ENCODE data around the gene RTL9.
"Not testable (repeated sequence)": the region's sequence is repeated elsewhere in the genome, so short reads cannot be mapped to it uniquely, and the experiment has no call there.

The RTL9 gene

DNA sequence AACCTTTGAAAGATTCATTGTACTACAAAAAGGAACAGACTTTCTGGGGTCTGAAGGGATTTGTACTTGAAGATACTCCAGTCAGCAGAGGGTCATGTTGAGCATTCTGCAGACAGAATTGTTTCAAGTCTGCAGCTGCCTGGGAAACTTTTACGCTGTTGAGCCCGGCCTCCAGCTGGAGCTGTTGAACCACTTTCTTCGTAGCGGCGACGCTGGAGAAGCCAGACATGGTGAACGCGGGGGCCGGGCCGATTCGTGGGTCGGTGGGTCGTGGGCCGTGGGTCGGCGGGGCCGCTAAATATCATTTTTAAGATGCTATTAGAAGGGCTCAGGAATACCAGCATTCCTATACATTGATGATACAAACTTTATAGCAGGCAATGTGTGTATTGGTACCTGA lies 12.0 kb upstream of the RTL9 start:
- no peak for DNase-seq

DNA sequence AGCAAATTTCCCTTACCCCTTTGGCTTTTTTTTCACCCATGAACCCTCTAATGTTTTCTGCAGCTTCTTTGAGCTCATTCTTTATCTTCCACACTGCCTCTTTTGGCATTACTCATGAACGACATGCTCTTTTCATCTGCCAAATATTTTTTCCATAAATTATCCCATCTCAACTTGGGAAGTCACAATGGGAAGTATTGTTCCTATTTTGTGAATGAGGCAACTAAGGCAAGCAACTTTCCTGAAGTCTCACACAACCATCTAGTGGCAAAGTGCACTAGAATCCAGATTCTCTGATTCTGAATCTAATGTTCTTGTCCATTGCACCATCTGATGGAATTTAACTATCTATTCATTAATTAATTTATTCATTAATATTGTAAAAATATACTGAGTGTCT lies 625 bp downstream of the RTL9 start:
- DNase-seq = no peak

DNA sequence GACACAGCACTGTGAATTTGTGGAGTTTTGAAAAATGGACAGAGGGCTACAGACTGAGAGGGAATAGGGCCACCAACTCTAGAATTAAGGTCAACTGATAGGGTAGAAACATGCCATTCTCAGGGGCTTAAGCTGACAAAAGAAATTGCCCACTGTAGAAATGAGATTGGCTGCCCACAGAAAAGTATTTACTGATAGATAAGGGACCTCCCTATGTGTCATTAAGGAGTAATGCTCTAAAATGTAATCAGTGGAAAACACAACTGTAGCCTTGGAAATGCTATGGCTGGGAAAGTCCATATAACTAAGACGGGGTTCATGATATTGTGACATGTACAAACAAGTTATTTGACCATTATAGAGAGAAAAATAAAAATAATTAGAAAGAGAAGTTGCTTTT lies 4.6 kb downstream of the RTL9 start:
- no peak for DNase-seq

DNA sequence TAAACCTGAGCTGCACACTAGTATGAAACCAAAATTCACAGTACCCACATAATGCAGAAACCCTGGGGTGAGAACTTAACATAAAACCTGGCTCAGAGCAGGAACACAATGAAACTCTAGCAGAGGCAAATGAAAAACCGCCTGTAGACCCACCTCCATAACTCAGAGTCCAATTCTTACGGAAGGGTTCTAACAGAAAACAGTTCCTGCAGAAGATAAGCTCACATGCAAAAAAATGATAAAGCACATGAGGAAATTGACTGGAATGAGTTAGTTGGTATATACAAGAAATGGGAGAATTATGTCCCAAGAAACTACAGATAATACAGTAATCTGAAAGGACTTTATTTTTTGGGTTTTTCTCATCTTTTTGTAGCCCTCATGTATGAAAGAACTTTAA lies 14.7 kb downstream of the RTL9 start:
- DNase-seq = no peak

DNA sequence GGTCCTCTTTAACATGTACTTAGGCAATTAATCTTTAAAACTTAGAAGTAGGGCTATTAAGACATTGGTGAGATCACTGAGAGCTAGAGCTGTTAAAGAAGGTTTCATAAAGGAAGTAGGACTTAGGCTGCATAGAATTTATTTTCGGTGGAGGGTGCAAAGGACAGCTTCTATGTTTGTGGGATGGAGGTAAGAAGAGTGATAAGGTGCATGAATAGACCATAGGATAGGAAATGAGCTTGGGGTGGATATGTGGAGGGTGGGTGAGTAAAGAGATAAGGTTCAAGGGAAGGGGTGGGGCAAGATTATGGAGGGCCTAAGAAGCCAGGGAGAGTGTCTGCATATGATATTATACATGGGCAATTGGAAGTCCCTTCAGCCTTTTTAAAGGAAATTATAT lies 15.9 kb downstream of the RTL9 start:
- DNase-seq = no peak

DNA sequence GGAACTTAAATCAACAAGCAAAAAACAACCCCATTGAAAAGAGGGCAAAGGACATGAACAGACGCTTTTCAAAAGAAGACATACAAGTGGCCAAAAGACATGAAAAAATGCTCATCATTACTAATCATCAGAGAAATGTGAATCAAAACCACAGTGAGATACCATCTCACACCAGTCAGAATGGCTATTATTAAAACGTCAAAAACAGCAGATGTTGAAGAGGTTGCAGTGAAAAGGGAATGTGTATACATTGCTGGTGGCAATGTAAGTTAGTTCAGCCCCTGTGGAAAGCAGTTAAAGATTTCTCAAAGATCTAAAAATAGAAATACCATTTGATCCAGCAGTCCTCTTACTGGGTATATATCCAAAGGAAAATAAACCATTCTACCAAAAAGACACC lies 22.6 kb downstream of the RTL9 start:
- DNase-seq = no peak

DNA sequence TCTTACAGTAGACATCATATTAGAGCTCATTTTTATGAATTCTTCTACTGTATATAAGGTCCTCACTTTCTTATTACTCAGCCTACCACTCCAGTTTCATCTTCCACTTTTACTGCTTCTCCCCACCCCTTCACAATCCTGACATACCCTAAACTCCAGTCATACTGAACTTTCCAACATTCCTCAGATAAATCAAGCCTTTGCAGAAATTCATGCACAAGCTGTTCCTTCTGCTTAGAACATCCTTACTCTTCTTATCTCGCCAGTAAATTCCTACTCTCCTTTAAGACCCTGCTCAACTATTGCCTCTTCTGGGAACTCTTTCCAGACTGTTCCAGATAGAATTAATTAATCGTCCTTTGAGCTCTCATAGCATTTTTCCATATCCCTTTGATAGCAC lies 24.8 kb downstream of the RTL9 start:
- no peak for DNase-seq

DNA sequence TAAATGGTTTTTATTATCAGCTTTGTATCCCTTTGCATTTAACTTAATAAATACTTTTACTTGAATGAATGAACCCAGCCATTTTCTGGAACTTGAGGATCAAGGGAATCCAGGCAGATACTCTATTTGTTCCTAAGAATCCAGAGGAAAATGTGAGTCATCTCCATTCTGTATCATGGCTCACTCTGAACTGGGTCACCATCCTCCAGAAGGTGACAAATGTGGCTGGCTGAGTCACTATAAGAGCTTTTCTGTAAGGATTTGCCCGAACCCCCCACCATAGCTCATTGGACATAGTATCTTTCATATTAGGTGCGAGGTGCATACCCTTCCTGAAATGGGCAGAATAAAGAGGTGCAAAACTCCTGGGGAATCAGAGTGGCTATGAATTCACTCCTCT lies 25.8 kb downstream of the RTL9 start:
- DNase-seq = no peak

DNA sequence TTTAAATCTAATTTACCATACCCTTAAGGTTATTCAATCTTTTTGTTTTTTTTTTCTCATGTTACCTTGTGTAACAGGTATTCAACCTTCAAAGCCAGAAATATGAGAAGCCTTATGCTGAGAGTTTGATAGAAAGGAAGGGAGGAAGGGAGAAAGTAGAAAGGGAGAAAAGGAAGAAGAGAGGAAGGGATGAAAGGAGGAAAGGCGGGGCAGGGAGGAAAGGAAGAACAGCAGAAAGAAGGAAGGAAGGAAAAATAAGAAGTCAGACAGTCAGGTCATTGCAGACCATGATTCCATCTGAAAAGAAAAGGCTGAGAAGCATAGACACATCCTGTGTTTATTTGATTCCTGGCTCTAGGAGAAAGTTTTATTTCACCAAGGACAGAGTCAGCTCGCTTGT lies 30.9 kb downstream of the RTL9 start:
- no peak for DNase-seq

DNA sequence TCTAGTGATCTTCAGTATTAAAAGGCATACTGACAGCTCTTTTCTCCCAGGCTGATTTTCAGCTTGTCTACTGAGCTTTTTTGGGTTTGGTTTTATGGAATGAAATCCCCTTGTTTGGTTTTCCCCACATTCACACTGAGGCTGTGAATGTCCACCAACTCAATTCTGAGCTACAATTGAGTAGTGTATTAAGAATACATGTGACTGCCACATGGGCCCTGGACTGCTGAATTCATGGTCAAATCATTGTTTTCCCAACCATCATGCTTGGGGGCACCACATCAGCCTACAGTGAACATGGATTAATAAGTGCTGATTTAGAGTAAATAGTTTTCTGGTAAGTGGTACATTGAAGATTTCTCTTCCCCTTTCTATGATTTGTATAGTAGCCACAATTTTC lies 32.4 kb downstream of the RTL9 start:
- DNase-seq = no peak

DNA sequence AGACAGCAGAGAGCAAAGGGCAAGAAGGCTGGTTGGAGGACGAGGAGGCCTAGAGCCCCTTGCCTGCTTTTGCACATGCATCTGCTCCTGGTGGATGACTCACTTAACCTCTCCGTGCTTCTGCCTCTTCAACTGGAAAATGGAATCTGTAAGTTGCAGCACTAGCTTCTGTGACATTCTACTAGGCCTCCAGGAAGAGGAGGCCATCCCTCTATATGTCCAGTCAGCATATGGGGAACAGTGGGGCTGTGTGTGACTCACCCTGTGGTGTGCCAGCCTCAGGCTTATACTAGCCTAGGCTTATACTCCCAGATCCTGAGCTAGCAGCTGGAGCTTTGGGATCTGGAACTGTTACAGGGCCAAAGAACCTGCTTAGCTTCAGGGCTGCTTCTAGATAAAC lies 36.0 kb downstream of the RTL9 start:
- no peak for DNase-seq

DNA sequence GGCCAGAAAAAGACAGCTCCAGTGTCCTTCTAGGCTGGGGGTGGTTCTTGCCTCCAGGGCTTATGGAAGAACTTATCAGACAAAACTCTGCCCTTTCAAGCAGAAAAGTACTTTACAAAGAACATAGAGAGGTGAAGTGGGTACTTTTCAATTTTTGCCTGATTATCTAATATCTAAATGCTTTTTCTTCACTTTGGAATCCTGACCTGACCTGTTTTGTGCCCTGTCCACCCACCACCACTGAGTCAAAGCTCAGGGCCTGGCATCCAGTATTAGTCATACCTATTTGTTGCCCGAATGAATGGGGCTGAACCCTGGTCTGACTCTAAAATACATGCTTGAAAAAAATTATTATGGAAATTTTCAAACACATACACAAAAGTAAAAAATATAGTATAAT lies 37.2 kb downstream of the RTL9 start:
- no peak for DNase-seq

DNA sequence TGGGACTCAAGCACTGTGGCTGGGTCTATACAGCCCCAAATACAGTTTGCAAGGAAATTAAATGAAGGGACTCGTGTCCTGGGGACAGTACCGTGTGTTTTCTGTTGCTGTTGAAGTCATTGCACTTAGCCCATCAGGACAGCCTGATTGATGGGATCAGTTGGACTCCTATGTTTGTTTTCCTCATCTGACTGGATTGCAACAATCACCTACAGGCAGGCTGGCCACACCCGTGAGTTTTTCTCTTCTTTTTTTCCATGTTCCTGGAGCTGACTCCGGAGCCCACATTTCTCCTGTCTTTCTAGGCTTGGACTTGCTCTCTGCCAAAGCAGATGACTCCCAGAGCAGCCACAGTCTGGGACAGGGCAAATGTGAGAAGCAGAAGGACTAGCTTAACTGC lies 38.1 kb downstream of the RTL9 start:
- no peak for DNase-seq

DNA sequence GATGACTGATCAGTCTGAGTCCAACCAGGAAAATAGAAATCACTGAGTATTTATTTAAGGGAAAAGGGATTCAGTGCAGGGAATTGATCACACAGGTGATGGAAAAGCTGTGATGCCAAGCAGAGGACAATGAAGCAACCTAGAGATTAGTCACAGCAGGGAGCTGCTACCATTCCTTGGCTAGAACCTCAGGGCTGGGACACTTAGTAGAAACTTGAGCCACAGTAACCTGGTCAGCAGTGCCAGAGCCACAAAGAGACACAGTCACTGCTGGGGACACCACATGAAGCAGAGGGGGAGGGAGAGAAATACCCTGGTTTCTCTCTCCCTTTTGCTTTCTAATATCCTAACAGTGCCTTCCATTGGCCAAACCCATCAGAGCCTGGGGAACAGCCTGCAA lies 38.7 kb downstream of the RTL9 start:
- no peak for DNase-seq

DNA sequence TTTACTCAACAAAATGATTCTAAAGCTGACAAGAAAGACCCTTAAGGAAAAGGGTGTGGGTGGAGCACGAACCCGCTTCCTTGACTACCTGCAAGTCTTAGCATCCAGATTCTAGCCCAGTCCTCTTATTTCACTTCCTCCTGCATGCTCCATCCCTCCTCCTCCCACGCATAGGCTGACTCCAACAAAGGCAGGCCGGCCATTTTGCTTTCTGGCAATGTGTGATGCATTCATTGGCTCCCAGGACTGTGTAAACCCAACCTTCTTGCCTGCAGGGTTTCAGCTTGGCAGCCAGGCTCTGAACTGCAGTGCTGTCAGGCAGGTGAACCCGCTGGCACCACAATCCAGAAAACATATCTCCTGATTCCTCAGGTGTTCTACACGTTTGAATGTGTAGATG lies 39.3 kb downstream of the RTL9 start:
- no peak for DNase-seq

DNA sequence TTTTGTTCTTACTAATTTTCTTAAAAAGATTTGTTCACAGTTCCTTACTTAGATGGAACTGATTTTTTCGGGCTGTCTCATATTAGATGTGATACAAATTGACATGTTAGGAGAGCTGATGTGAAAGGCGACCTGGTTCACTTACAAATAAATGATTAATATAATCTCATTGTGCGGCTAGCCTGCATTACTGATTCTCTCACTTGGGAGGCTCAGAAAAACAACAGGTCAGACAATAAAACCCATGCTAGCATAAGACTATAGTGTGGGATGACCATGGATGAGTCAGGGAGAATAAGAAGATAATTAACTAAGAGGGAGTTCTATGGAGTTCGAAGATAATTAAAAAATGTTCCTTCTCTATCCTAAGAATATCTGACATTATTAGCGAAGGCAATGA lies 40.8 kb downstream of the RTL9 start:
- DNase-seq = no peak

DNA sequence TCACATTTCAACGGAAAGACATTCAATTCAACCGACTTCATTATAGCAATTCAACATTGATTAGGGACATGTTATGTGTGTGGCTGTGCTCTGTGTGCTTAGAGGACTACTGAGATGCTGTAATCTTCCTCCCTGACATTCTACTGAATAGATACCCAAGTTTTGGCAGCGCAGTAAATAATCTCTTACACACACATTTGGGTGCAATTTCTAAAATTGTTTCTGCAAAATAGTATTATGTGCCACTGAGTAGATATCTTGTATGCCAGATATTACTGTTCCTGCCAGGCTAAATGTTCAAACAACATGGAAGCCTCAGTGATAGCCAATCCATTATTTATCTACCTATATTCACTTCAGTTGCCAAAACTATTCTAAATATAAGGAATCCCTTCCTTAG lies 41.3 kb downstream of the RTL9 start:
- no peak for DNase-seq

DNA sequence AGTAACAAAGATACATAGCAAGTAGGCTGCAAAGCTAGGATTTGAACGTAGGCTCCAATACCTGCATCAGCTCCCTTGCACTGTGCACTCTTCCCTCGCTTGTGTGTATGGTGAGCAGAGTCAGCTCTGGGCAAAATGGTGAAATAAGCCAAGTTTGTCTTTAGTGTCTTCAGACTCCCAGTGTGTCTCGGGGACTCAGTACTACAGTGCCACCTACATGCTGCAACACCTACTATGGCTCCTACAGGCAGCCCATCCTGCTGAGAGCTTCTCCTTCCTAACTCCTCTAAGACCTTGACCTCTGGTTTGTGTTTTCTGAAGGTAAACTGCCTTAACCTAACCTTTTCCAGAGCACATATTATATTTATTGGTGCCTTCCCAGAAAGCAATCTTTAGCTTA lies 42.5 kb downstream of the RTL9 start:
- no peak for DNase-seq

DNA sequence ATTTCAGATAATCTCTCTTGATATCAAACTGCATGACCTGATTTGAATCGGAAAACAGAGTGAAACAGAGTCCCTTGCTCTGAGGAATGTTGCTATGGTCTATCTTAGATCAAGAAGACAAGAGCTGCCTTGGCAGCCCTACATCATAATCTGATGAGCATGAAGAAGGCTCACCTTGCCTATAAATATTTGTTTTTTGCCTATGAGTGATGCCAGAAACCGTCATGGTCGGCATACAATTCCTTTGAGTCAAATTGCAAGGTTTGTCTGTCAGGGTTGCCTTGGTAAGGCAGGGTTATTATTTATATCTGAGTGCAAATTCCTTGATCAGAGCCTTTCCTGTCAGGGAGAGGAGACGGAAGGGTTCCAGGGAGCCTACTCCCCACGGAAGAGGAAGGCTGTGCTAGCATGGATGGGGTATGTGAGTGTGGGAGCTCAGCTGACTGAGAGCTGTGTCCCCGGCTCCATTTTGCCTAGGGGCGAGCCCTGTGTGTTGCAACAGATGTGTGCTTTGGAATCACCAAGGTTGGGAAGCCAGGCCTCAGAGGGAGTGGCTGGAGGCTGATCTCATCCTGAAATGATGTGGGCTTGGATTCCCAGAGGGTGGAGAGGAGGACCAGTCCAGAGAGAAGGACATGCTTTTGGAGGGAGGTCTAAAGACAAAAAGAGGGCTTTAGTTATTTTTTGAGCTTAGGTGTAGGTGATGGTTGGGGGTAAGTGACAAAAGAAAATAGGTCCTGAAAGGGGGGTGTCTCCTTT lies 43.6 kb downstream of the RTL9 start:
- no peak for DNase-seq

DNA sequence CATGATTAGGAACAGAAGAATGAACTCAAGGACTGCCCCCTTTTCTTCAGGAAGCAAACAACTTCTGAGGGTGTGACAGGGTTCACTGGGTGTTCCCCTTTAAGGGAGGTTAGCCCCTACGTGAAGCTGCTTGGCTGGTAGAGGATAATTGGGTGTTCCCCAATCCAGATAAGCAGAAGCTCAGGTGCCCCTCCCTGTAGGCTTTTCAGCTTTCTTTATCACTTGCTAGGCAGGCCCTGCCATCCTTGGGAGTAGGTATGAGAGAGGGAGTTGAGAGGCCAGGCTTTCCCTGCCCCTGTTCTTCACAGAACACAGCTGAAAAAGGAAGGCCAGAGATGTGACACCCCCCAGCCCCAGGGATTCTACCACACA lies 44.2 kb downstream of the RTL9 start:
- DNase-seq = no peak

DNA sequence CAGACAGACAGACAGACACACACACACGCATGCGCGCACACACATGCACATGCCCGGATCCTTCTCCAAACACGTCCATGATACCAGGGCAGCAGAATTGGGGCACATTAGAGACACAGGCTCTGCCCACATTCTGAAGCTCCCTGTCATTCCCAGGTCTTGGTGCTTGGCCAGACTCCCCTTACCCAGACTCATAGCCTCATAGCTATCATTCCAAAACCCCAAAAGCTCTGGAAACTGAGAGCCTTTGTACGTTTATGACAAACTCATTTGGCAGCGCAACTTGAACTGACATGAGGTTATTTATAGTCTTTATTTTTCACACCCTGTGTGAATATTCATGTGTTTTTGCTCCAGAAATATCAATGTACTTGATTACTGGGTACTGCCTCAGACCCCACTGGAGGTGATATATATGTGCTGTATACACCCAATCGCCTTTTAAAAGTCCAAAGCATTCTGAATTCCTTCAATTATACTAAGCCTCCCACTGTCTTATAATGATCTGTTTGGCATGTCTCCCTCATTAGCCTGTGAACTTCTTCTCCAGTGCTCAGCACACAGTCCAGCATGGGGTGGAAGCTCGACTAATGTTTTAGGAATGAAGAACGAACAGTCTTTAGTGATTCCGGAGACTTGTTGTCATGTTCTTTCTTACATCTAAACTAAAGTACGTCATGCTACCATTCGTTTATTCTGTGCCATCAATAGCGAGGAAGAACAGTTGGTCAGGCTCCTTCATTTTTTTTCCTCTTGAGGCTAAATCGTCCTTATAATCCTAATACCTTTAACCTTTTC lies 45.0 kb downstream of the RTL9 start:
- no peak for DNase-seq

DNA sequence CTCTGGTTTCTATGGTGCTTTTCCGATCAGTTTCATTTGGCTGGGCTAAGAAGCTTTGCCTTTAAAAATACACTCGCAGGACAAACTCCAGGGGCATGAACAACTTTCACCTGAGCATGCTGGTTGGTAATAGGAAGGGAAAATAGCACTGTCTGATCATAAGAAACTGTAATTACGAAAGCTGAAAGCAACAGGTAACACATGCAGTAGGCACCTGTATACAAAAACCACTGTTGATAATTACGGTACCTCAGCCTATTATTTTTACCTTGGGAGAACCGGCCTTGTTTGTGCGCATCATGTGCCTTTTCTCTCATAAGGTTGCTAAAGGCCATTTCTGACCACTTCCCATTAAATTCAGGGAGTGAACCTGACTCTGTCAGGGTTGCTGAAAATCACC lies 45.7 kb downstream of the RTL9 start:
- no peak for DNase-seq

DNA sequence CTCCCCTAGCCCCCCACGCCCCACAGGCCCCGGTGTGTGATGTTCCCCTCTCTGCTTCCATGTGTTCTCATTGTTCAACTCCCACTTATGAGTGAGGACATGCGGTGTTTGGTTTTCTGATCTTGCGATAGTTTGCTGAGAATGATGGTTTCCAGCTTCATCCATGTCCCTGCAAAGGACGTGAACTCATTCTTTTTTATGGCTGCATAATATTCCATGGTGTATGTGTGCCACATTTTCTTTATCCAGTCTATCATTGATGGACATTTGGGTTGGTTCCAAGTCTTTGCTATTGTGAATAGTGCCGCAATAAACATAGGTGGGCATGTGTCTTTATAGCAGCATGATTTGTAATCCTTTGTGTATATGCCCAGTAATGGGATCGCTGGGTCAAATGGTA lies 47.6 kb downstream of the RTL9 start:
- not testable (repeated sequence) for DNase-seq

DNA sequence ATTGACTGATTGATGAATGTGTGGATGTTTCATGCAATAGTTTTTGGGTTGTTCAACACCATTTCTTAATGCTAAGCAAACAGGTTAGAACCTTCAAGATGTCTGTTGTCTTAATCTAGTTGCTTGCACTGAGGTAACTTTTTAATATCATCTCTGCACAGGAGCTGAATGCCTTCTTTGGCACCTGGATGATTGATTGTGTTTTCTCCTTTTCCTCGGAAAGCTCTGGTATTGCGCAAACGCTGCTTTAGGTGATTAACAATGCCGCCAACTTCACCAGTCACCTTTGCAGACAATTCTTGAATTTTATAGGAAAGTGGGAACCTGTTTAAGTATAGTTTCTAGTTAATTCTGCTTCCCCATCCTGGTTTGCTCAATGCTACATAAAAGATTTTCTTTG lies 48.2 kb downstream of the RTL9 start:
- DNase-seq = no peak
